ENCODE data around the gene UEVLD.

DNA sequence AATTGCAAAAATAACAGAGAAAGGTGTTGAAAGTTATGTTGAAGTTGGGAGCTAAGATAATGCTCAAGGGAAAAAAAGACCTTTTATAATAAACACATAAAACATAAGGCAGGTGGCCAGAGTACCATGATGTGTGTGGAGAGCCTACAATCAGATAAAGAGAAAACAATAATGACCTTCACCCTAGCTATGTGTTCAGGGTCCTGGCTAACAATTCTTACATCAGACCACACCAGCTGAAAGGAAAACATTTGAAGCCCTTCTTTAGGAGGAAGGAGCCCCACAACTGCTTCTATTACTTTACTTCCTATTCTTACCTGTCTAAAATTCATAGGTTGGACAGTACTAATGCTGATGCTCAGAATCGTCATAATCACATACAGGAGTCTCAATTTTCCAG is 64.3 kb downstream of the UEVLD start:
- TF ChIP-seq EZH2 (IDR thresholded peaks at IDR 0.05; ENCODE audit: borderline replicate concordance) (no peak), EZH2phosphoT487 (IDR thresholded peaks at IDR 0.05; ENCODE audit: low read depth, severe bottlenecking, unreplicated experiment) (no peak)
- TF ChIP-seq, protein P1, sequence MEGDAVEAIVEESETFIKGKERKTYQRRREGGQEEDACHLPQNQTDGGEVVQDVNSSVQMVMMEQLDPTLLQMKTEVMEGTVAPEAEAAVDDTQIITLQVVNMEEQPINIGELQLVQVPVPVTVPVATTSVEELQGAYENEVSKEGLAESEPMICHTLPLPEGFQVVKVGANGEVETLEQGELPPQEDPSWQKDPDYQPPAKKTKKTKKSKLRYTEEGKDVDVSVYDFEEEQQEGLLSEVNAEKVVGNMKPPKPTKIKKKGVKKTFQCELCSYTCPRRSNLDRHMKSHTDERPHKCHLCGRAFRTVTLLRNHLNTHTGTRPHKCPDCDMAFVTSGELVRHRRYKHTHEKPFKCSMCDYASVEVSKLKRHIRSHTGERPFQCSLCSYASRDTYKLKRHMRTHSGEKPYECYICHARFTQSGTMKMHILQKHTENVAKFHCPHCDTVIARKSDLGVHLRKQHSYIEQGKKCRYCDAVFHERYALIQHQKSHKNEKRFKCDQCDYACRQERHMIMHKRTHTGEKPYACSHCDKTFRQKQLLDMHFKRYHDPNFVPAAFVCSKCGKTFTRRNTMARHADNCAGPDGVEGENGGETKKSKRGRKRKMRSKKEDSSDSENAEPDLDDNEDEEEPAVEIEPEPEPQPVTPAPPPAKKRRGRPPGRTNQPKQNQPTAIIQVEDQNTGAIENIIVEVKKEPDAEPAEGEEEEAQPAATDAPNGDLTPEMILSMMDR (IDR thresholded peaks at IDR 0.05; ENCODE audit: poor library complexity) = no peak
